Endothelial cell of umbilical vein (primary cell): ENCODE data around the gene PHAX. TPM values are rescaled to one million over a fixed set of nuclear protein-coding genes. Genes with fewer than 3 reads are reported as not detected.

Source experiments
- BruUV-seq: library from RNA; stranded (reverse); fragments of 400-500 nt; replicated peaks from 2 replicates; lab custom pipeline; 2021; lab: Mats Ljungman, UMichigan
- CTCF ChIA-PET: fragments of 300-600, 350-600 bp; sonication (Branson Sonifier 250); formaldehyde crosslinking; loops from one replicate; lab custom pipeline; 2021; ENCODE audit warnings: antibody characterized with exemption, inconsistent platforms; lab: Charles Lee
- POLR2A ChIA-PET: fragments of 300-600, 350-600 bp; sonication (Branson Sonifier 250); formaldehyde crosslinking; loops from one replicate; lab custom pipeline; 2021; ENCODE audit warnings: antibody characterized with exemption, inconsistent platforms; lab: Charles Lee
- DNase-seq: peaks from one replicate; pipeline ENCODE4 v3.0.0-alpha.2; 2011; ENCODE audit warnings: low read depth, low spot score
- FAIRE-seq: peaks from 2 replicates; lab custom pipeline; 2011; peaks lifted over from hg19 to GRCh38; lab: Jason Lieb, UNC
- H2AFZ ChIP-seq: 2 replicates; pipeline ENCODE4 v1.6.0; 2012; ENCODE audit warnings: low read depth, low read length, control low read depth, inconsistent platforms
- H3K27ac ChIP-seq: 2 replicates; pipeline ENCODE4 v1.5.1; 2011; ENCODE audit warnings: low read depth, mild to moderate bottlenecking, control low read depth, low read length, moderate library complexity; ENCODE audit not compliant: insufficient read depth
- H3K27me3 ChIP-seq, 2 experiments: 2 replicates each; pipeline versions ENCODE4 v1.6.0 to v1.6.1; 2011; ENCODE audit warnings: low read length in 2 of 2, mixed read lengths in 1 of 2; ENCODE audit not compliant: control insufficient read depth in 2 of 2, insufficient read depth in 2 of 2
- H3K36me3 ChIP-seq, 2 experiments: 2 replicates in 1 of 2; 3 replicates in 1 of 2; pipeline ENCODE4 v1.5.1; 2011; ENCODE audit warnings: low read length in 2 of 2, mild to moderate bottlenecking in 1 of 2, moderate library complexity in 1 of 2; ENCODE audit not compliant: control insufficient read depth in 2 of 2, insufficient read depth in 2 of 2; ENCODE audit errors: extremely low read depth in 1 of 2
- H3K4me1 ChIP-seq: 3 replicates; pipeline ENCODE4 v1.5.1; 2011; ENCODE audit warnings: mild to moderate bottlenecking, low read length; ENCODE audit not compliant: control insufficient read depth, insufficient read depth; ENCODE audit errors: extremely low read depth
- H3K4me2 ChIP-seq: 2 replicates; pipeline ENCODE4 v1.6.1; 2011; ENCODE audit warnings: low read length, control low read depth, mixed read lengths; ENCODE audit not compliant: insufficient read depth
- H3K4me3 ChIP-seq, 3 experiments: fragments of 200-600 bp in 1 of 3; sonication (generic), shearing (Covaris generic) in 1 of 3; replicated peaks in 1 of 3; 2 replicates each; pipeline ENCODE4 v1.5.1; 2011 to 2016; ENCODE audit warnings: control low read depth in 3 of 3, low read length in 3 of 3, mild to moderate bottlenecking in 2 of 3, inconsistent platforms in 1 of 3, low read depth in 1 of 3, moderate library complexity in 1 of 3; ENCODE audit not compliant: insufficient read depth in 1 of 3
- H3K79me2 ChIP-seq: 2 replicates; pipeline ENCODE4 v1.6.0; 2012; ENCODE audit warnings: low read length, inconsistent platforms; ENCODE audit not compliant: control insufficient read depth, insufficient read depth
- H3K9ac ChIP-seq: replicated peaks from 2 replicates; pipeline ENCODE3; 2011; ENCODE audit warnings: low read length, control low read depth; ENCODE audit not compliant: insufficient read depth; ENCODE audit errors: extremely low read depth
- H3K9me1 ChIP-seq: replicated peaks from 3 replicates; pipeline ENCODE4 v1.6.0; 2011; ENCODE audit warnings: mild to moderate bottlenecking, low read length; ENCODE audit not compliant: control insufficient read depth, insufficient read depth; ENCODE audit errors: extremely low read depth
- H3K9me3 ChIP-seq: replicated peaks from 2 replicates; pipeline ENCODE4 v1.5.1; 2012; ENCODE audit warnings: low read length, inconsistent platforms; ENCODE audit not compliant: control insufficient read depth, insufficient read depth
- H4K20me1 ChIP-seq: replicated peaks from 2 replicates; pipeline ENCODE3; 2011; ENCODE audit warnings: mild to moderate bottlenecking, low read length; ENCODE audit not compliant: control insufficient read depth, insufficient read depth; ENCODE audit errors: extremely low read depth
- EZH2 ChIP-seq: IDR thresholded peaks from 2 replicates; pipeline ENCODE4 v1.6.1; 2012; ENCODE audit warnings: borderline replicate concordance, low read depth, mild to moderate bottlenecking, moderate library complexity, low read length, inconsistent platforms; ENCODE audit not compliant: severe bottlenecking
- FOS ChIP-seq: IDR thresholded peaks from 2 replicates; pipeline ENCODE4 v1.6.1; 2011; ENCODE audit warnings: mild to moderate bottlenecking, low read length, moderate library complexity, borderline replicate concordance; ENCODE audit not compliant: insufficient read depth
- GATA2 ChIP-seq: IDR thresholded peaks from 2 replicates; pipeline ENCODE4 v1.7.0; 2011; ENCODE audit warnings: low read depth, mild to moderate bottlenecking, moderate library complexity, mixed read lengths, low read length; ENCODE audit not compliant: insufficient read length, insufficient read depth
- JUN ChIP-seq: IDR thresholded peaks from 2 replicates; pipeline ENCODE4 v1.6.1; 2011; ENCODE audit warnings: borderline replicate concordance, low read depth; ENCODE audit not compliant: insufficient read length, insufficient read depth
- MYC ChIP-seq: IDR thresholded peaks from one replicate; pipeline ENCODE4 v1.6.1; 2011; ENCODE audit warnings: mild to moderate bottlenecking, low read depth, low read length
- POLR2A ChIP-seq: IDR thresholded peaks from 2 replicates; pipeline ENCODE4 v1.6.1; 2012; ENCODE audit warnings: low read depth, mild to moderate bottlenecking, control low read depth, low read length
- POLR2AphosphoS5 ChIP-seq: IDR thresholded peaks from 2 replicates; pipeline ENCODE4 v1.6.1; 2012; ENCODE audit warnings: low read depth, mild to moderate bottlenecking, control low read depth, low read length, moderate library complexity; ENCODE audit not compliant: insufficient read depth
- dilution Hi-C: fragments of 300-500 bp; cut with MboI; formaldehyde crosslinking; loops from one replicate; pipeline ENCODE4 v1.15.0; 2019; ENCODE audit warnings: low sequenced_read_pairs; ENCODE audit not compliant: extremely low pct_ligation_motif_present
- intact Hi-C: fragments of 100-400 bp; cut with micrococcal nuclease; formaldehyde crosslinking; loops from one replicate; pipeline ENCODE4 v1.10.0; 2022
- polyA plus RNA-seq, 4 experiments: library from polyadenylated mRNA; depleted of rRNA in 3 of 4; stranded (reverse) in 3 of 4; unstranded in 1 of 4; fragments of >200 nt; gene quantifications; 2 replicates each; pipeline versions ENCODE4 v1.2.1 to v1.2.3, GENCODE V29; 2011 to 2012; ENCODE audit warnings: missing spikeins in 1 of 4
- total RNA-seq: library from RNA; stranded (reverse); gene quantifications from 2 replicates; pipeline ENCODE4 v1.2.3, GENCODE V29; 2021
- TF ChIP-seq, protein P1 (sequence below): IDR thresholded peaks from 2 replicates; pipeline ENCODE4 v1.6.1; 2011; ENCODE audit not compliant: insufficient read depth, insufficient read length
- TF ChIP-seq, protein P2 (sequence below), 2 donors: IDR thresholded peaks; 1 replicate in 1 of 2; 2 replicates in 1 of 2; pipeline ENCODE4 v1.5.1; 2011; ENCODE audit warnings: low read length in 2 of 2, mild to moderate bottlenecking in 2 of 2, moderate library complexity in 2 of 2, control low read depth in 1 of 2, inconsistent platforms in 1 of 2, low read depth in 1 of 2; ENCODE audit not compliant: insufficient read depth in 1 of 2; ENCODE audit errors: extremely low read depth in 1 of 2

The PHAX gene
- total and polyA plus RNA-seq, 2 donors (not counting 3 experiments of a cell fraction or from before 2014, with no cell fraction given): 33.0 to 51.2 TPM

DNA sequence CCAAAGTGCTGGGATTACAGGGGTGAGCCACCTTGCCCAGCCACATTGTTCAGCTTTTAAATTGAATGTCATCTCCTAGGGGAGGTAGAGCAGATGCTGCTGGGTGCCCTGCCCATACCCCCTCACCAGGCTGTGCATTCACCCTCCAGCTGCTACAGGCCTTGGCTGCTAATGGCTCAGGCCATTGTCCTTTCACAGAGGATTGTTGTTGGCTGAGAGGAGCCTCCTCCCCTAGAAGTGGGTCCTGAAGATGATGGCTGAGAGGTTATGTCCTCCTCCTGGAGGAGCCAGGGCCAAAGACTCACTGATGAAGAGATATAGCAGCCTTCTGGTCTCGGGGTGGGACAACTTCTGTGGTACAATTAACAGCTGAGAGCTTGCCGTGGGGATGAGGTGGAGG is 74.6 kb downstream of the PHAX start:
- TF ChIP-seq EZH2: no peak
- no peak for TF ChIP-seq FOS
- no peak for TF ChIP-seq MYC
- no peak for TF ChIP-seq POLR2A
- TF ChIP-seq, protein P1, sequence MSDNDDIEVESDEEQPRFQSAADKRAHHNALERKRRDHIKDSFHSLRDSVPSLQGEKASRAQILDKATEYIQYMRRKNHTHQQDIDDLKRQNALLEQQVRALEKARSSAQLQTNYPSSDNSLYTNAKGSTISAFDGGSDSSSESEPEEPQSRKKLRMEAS: no peak
- TF ChIP-seq, protein P2, sequence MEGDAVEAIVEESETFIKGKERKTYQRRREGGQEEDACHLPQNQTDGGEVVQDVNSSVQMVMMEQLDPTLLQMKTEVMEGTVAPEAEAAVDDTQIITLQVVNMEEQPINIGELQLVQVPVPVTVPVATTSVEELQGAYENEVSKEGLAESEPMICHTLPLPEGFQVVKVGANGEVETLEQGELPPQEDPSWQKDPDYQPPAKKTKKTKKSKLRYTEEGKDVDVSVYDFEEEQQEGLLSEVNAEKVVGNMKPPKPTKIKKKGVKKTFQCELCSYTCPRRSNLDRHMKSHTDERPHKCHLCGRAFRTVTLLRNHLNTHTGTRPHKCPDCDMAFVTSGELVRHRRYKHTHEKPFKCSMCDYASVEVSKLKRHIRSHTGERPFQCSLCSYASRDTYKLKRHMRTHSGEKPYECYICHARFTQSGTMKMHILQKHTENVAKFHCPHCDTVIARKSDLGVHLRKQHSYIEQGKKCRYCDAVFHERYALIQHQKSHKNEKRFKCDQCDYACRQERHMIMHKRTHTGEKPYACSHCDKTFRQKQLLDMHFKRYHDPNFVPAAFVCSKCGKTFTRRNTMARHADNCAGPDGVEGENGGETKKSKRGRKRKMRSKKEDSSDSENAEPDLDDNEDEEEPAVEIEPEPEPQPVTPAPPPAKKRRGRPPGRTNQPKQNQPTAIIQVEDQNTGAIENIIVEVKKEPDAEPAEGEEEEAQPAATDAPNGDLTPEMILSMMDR (IDR thresholded peaks at IDR 0.05; ENCODE audit: extremely low read depth in 1 of 2, insufficient read depth in 1 of 2, low read depth in 1 of 2, low read length in 2 of 2): no peak
- TF ChIP-seq POLR2AphosphoS5: no peak
- no peak for TF ChIP-seq GATA2
- no peak for TF ChIP-seq JUN
- no TSS peak for BruUV-seq
- CTCF ChIA-PET: interaction anchor here (0.9 to 8.3 kb wide), 14 partner anchors 10 to 818 kb away, joined by 3 to 147 read pairs (median 4); partner anchors contain the start of gene LMNB1

More for the DNA sequence above, 74.6 kb downstream of the PHAX start:
- DNase-seq (no peak), FAIRE-seq (no peak)
- H3K9me1 ChIP-seq: no peaks in the 10 kb centered on the region
- no peak overlapping the region for H3K27ac ChIP-seq
- no peaks in the 10 kb centered on the region for H3K36me3 ChIP-seq
- intact Hi-C loops: loop anchor here (5.0 kb wide), 1 partner anchor 817 kb away; no protein-coding TSS in a partner anchor
- dilution Hi-C loops: no loop called here
- POLR2A ChIA-PET: no interaction called here
- H3K9me3 ChIP-seq: no peaks in the 10 kb centered on the region
- no peaks in the 10 kb centered on the region for H4K20me1 ChIP-seq
- H3K27me3 ChIP-seq: peaks cover 3 to 6% of the 10 kb centered on the region in 2 experiments
- no peak overlapping the region for H3K4me2 ChIP-seq
- H3K4me1 ChIP-seq: no peaks in the 10 kb centered on the region
- H3K4me3 ChIP-seq: no peak overlapping the region
- H3K9ac ChIP-seq: no peak overlapping the region
- H2AFZ ChIP-seq: no peak overlapping the region
- no peaks in the 10 kb centered on the region for H3K79me2 ChIP-seq
